GM20000 (cell line): ENCODE data around the gene ZNF764.

Experiments
- DNase-seq: peaks from one replicate; pipeline ENCODE4 v3.0.0; 2012; ENCODE audit warnings: low spot score
- CTCF ChIP-seq: IDR thresholded peaks from 2 replicates; pipeline ENCODE4 v1.5.1; 2012; ENCODE audit warnings: mild to moderate bottlenecking, control low read depth; ENCODE audit errors: extremely low read depth, missing control alignments

The ZNF764 gene

GRCh38 chr16:30533748-30534367 is 24.3 kb downstream of the ZNF764 start:
- no peak for DNase-seq
- TF ChIP-seq CTCF, result no peak

- no peak for DNase-seq
- no peak for TF ChIP-seq CTCF
Measured at GRCh38 chr16:30533146-30533522, 25.0 kb downstream of the ZNF764 start.

- DNase-seq, result no peak
- no peak for TF ChIP-seq CTCF
Measured at GRCh38 chr16:30532285-30533145, 25.7 kb downstream of the ZNF764 start.

GRCh38 chr16:30530163-30531037 is 27.8 kb downstream of the ZNF764 start:
- TF ChIP-seq CTCF, result no peak
- DNase-seq, result no peak

DNA sequence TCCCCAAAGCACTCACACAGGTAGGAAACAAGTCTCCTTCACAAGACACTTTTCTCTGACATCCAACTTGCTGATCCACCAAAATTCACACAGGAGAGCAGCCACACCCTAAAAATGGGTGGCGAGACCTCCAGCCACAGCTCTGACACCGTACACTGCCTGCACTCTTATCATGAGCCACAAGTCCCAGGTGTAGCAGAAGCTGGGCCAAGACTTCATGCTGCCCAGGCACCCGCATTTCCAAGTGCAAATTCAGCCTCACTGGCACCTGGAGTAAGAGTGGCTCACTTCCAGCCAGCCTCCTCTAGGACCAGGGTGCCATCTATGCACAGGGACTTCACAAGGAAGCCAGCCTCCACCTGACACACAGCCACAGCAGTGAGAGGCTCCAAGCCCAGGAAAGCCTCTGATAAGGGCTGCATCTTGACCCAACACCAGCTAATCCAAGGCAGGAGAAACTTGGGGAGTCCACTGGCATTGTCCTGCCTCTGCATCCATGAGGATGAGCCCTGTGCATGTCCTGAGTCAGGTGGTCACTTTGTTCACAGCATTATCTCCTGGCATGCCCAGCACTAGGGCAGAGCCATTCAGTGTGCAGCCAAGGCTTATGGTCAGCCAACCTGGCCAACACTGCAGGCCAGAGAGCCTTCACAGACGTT is 29.2 kb downstream of the ZNF764 start:
- no peak for TF ChIP-seq CTCF
- no peak for DNase-seq

DNA sequence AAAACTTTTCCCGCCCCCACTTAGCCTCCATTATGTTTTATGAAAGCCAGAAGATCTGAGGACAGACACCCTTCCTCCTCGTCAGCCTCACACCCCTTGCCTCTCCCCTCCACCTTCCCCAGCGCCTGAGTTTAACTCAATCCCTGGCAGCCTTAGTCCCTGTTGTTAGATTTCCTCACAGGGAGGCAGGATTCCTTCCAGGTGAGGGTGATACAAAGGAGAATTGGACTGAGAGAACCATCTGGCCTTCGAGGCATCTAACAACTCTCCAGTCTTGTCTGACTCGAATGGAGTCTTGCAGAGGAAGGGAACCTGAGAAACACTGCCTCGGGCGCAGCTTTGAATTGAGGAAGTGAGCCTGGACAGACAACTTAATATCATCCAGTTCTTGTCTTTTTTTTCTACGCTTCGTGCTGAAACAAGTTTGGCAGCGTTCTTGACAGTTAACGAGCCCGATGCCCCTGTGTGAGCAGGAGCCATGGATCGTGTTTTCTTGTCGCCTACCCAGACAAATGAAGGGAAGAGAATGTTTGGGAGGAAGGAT is 30.5 kb downstream of the ZNF764 start:
- DNase-seq, result peak; percentile 80
- no peak for TF ChIP-seq CTCF
